GM18870 (cell line): Measurements from ENCODE around the gene HMOX2.

ENCODE experiments used
- ATAC-seq: cut with Tn5 transposase; IDR thresholded peaks from one replicate; pipeline ENCODE4 v1.9.1; 2021; ENCODE audit warnings: moderate library complexity; ENCODE audit not compliant: unreplicated experiment

HMOX2 gene

GRCh38 chr16:4475880-4476788 is at the start of gene HMOX2:
HMOX2 (plus strand) TSS chr16:4476398; CDS start chr16:4505525, 29,127 bp downstream.
- peak; percentile 66 for ATAC-seq

GRCh38 chr16:4426722-4427372 is 49.4 kb upstream of the HMOX2 start:
- no peak for ATAC-seq

- no peak for ATAC-seq
These were observed 47.7 kb upstream of the HMOX2 start for GRCh38 chr16:4428500-4428899.

DNA sequence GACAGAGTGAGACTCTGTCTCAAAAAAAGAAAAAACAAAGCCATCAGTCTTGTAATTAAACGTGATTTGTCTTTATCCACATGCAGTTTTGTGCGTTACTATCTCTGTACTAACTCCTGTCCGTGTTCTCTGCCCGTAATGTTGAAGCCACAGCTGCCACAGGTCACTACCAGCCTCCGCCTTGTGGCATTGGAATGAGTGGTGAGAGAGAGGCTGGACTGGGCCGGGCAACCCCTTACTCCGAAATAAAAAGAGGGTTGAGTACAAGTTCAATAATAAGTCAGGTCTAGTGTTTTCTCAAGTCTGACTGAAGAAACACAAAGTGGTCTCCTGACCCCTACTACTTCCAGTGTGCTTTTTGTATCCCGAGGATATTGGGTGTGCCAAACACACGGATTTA is 45.2 kb upstream of the HMOX2 start:
- ATAC-seq = no peak

DNA sequence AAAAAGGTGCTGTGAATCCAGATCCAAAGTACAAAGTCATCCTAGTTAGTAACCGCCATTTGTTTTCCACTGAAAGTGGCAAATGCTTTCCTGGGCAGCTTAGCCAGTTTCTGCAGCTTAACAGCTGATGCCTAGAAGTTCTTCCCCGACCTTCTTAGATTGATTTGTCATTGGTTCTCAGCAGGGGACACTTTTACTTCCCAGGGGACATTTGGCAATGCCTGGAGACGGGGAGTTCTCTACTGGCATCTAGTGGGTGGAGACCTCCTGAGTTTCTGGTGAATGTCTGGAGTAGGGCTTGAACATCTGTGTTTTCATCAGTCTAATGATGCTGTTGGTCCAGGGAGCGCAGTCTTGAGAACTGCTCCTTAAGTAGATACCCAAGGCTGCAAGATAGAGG is 43.0 kb upstream of the HMOX2 start:
- no peak for ATAC-seq

DNA sequence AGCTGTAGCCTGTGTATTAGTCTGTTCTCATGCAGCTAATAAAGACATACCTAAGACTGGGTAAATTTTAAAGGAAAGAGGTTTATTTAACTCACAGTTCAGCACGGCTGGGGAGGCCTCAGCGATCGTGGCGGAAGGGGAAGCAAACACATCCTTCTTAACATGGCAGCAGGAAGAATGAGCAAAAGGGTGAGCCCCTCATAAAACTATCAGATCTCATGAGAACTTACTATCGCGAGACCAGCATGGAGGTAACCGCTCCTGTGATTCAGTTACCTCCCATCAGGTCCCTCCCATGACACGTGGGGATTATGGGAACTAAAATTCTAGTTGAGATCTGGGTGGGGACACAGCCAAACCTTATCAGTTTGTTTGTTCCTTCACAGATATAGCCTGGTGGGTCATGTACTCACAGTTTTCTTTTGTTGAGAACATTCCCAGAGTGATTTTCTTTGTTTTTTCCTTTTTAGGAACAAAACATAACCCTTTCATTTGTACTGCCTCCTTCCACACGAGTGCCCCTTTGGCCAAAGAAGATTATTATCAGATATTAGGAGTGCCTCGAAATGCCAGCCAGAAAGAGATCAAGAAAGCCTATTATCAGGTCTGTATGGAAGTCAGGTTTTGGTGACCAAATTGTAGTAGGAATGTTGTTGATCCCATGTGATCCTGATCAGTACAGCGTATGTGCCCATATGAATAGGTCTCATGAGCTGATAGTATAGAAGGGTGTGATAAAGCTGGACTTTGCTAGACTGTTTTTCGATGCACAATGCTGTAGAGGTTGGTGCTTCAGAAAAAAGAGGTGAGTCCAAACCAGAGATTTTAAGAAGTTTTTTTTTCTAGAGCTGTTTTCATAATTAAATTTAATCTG is 42.0 kb upstream of the HMOX2 start:
- ATAC-seq = no peak

DNA sequence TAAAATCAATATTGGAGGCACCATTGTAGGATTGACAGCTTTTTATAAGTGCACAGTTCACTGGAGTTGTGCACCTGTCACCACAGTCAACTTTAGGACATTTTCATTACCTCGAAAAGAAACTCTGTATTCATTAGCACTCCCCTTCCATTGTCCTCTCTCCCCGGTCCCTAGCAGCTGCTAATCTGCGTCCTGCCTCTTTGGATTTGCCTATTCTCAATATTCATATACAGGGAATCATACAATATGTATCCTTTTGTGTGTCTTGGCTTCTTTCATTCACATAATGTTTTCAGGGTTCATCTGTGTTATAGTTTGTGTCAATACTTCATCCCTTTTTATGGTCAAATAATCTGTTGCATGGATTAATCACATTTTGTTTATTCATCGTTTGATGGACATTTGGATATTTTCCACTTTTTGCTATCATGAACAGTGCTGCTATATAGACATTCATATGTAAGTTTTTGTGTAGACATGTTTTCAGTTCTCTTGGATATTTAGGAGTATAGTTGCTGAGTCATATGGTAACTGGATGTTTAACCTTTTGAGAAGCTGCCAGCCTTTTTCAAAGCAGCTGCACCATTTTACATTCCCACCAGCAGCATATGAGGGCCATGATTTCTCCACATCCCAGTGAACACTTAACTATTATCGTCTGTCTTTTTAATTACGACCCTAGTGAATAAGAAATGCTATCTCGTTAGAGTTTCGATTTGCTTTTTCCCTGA is 40.7 kb upstream of the HMOX2 start:
- ATAC-seq = no peak

DNA sequence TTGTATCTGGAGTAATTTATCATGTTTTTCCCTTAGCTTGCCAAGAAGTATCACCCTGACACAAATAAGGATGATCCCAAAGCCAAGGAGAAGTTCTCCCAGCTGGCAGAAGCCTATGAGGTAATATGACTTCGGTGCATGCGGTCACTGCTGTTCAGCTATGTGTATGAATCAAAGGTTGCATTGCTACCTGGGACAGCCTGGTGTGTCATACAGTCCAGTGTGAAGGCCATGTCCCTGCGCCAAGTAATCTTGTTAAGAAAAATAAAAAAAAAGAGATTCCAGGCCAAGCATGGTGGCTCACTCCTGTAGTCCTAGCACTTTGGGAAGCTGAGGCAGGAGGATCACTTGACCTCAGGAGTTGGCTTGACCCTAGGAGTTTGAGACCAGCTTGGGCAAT is 38.8 kb upstream of the HMOX2 start:
- ATAC-seq = no peak

DNA sequence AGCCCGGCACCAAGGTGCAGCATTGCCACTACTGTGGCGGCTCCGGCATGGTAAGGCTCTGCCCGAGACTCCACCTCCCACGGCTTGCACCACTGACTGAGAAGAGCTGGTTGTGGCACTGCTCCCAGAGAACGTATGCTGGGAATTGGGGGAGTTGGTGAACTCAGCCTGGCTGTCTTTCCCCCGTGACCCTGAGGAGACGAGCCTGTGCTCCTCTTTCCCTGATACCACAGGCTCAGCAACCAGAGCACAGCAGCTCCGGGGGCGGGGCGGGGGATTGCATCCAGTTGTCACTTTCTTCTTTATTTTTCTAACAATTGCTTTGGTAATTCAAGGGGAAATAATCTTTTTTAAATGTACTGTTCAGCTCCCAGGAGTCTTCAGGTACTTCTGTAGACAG is 33.8 kb upstream of the HMOX2 start:
- no peak for ATAC-seq

GRCh38 chr16:4443271-4443670 is 32.9 kb upstream of the HMOX2 start:
- no peak for ATAC-seq

GRCh38 chr16:4443986-4444385 is 32.2 kb upstream of the HMOX2 start:
- ATAC-seq = no peak

DNA sequence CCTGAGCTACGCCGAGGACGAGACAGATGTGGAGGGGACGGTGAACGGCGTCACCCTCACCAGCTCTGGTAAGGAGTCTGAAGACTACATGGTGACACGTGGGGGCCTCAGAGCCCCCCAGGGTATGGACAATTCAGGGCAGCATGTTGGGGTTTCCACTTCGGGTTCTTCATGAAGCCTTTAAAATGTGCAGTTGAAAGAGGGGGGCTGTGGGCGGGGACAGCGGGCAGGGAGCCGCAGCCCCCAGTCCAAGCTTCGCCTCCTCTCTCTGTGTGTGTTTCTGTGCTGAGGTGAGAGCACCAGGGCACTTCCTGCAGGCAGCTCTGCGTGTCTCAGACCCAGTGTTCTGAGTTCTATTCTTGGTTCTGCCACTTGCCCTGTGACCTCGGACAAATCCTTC is 25.8 kb upstream of the HMOX2 start:
- no peak for ATAC-seq

DNA sequence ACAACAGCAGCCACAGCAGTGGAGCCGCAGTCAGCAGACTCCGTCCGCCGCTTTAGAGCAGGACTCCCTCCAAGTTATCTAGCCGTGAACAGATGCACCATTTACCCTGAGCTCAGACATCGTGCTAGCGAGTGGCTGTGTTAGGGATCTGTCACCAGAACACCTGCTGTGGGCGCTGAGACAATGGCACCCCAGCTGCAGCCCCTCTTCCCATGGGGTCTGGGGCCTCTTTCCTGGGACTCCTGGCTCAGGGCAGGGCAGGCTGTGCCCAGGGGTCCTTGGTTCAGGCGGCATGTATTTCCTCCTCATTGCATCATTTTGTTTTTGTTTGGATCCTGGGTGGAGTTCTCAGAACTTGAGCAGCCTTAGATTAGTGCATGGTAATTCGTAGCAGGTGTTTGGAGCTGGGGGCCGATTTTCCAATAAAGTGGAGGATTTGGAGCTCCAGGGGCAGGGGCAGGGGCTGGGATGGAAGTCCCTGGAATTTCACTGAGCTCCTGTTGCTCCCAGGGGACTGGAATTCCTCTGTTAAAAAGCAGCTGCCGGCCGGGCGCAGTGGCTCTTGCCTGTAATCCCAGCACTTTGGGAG is 25.2 kb upstream of the HMOX2 start:
- no peak for ATAC-seq

- no peak for ATAC-seq
These were observed 23.5 kb upstream of the HMOX2 start for GRCh38 chr16:4452674-4453073.

- ATAC-seq = no peak
These were observed 21.6 kb upstream of the HMOX2 start for GRCh38 chr16:4454623-4455022.

- ATAC-seq = no peak
These were observed 21.1 kb upstream of the HMOX2 start for GRCh38 chr16:4455081-4455480.

DNA sequence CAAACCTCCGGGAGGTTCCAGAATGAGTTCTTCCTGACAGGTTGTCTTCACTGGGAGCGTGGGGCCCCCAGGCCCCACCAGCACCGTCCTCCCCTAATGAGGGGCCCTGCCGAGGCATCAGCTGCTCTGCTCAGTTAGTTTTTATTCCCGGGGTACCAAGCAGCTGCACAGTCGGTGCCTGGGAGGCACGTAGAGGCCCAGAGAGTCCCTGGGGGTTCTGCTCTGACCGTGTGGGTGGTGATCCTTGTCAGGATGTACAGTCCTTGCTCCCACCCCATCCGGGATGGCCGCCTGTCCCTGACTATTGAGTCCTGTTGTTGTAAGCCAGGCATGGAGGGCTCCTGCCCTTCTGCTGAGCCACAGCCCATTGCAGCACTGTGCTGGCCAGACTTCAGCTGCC is 20.2 kb upstream of the HMOX2 start:
- ATAC-seq = no peak

DNA sequence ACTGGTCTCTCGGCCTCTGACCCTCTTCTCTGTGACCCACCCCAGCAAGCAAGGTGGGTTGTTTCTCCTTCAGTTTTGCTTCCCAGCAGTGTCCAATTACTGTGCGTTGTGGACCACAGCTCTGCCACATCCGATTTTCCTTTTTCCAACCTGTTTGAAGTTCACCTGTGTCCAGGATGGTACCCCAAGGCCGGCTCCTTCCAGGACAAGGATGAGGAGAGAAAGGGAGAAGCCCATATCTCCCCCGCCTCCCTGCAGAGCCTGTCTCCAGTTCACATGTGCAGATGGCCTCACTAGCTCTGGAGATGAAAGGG is 15.3 kb upstream of the HMOX2 start:
- no peak for ATAC-seq

DNA sequence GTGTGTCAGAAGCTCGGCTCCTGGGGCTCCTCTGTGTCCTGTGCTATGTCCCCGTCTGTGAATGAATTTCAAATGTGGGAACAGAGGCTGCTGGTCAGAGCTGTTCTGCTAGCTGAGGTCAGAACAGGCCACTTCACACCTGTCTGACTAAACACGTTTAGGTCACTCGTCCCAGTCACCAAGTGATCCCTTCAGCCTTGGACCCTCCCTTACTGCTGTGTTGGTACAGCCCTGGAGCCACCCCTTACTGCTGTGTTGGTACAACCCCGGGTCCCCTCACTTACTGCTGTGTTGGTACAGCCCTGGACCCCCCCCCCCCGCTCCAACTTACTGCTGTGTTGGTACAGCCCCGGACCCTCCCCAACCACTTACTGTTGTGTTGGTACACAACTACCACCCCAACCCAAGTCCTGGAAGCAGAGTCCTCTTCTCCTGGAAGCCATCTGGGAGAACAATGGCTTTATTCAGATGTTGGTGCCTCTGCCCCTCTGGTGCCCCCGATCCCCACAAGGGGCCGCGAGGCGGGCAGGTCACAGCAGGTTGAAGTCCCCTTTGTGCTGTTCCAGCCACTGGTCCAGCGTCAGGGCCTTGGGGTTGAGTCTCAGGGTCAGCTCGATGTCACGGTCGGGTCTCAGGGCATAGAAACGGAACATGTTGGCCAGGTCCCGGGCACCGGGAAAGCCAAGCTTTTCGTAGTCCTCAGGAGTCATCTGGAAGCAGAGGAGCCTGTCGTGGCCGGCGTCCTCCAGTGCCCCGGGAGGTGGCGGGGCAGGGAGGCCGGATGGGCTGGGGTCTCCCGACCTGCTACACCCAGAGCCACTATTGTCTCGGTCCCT is 14.7 kb upstream of the HMOX2 start:
- ATAC-seq = no peak
